ENCODE measurements around the gene HEXA. TPM values are rescaled to one million over a fixed set of nuclear protein-coding genes. Genes with fewer than 3 reads are reported as not detected.

Gene HEXA
- total RNA-seq, 5 donors from 2014 or later (not counting 1 experiment from before 2014, with no cell fraction given), result 78.2 to 101 (median 88.4) TPM

GRCh38 chr15:72369964-72370363 is 5.8 kb downstream of the HEXA start:
- H3K27ac ChIP-seq (ENCODE audit: low read length), result no peak overlapping the region
- Mint-ChIP-seq H3K4me1 (peaks cover 78 to 87% (median 83%) of the 10 kb centered on the region in 3 donors), H3K9me3 (no peaks in the 10 kb centered on the region), H3K4me3 (no peak overlapping the region), H3K27me3 (no peaks in the 10 kb centered on the region), H3K36me3 (peaks cover 45% of the 10 kb centered on the region), H3K27ac (no peak overlapping the region)
- no peak for ATAC-seq (replicated peaks in 1 of 4)
- H3K9me3 ChIP-seq, result no peaks in the 10 kb centered on the region
- H3K4me3 ChIP-seq (ENCODE audit: control insufficient read depth in 1 of 2, extremely low read depth in 1 of 2, low read length in 1 of 2), result no peak overlapping the region
- peaks cover 6 to 17% of the 10 kb centered on the region in 2 experiments for H3K4me1 ChIP-seq (ENCODE audit: control insufficient read depth in 1 of 2, extremely low read depth in 1 of 2, insufficient read depth in 2 of 2, low read length in 2 of 2)
- peaks cover 2 to 25% of the 10 kb centered on the region in 2 donors for H3K36me3 ChIP-seq (ENCODE audit: control insufficient read depth in 2 of 2, extremely low read depth in 1 of 2, insufficient read depth in 1 of 2, low read length in 1 of 2)
- ChIA-PET POLR2A (interaction anchor here in 1 of 2 donors (0.7 kb wide), 1 partner anchor 21 kb away, joined by 6 read pairs; no protein-coding TSS in a partner anchor), CTCF (interaction anchor here in 1 of 2 donors (1.1 kb wide), 1 partner anchor 143 kb away, joined by 4 read pairs; no protein-coding TSS in a partner anchor)
- H3K27me3 ChIP-seq (replicated peaks in 1 of 2; ENCODE audit: control insufficient read depth in 2 of 2, extremely low read depth in 1 of 2, insufficient read depth in 2 of 2, low read length in 1 of 2), result no peaks in the 10 kb centered on the region
- WGBS (ENCODE audit: insufficient coverage), result no CpG with 5 or more reads among the region's 1 CpG
- no peak for DNase-seq

GRCh38 chr15:72368899-72369298 is 6.9 kb downstream of the HEXA start:
- no peak overlapping the region for H3K27ac ChIP-seq (ENCODE audit: low read length)
- H3K36me3 Mint-ChIP-seq, result peaks cover 40% of the 10 kb centered on the region
- no peak overlapping the region for H3K4me3 Mint-ChIP-seq
- ChIA-PET CTCF (interaction anchor here in 1 of 2 donors (1.1 kb wide), 1 partner anchor 142 kb away, joined by 4 read pairs; no protein-coding TSS in a partner anchor), POLR2A (interaction anchor here in 1 of 2 donors (0.7 kb wide), 1 partner anchor 406 kb away, joined by 4 read pairs; no protein-coding TSS in a partner anchor)
- peaks cover 4 to 13% of the 10 kb centered on the region in 2 experiments for H3K4me1 ChIP-seq (ENCODE audit: control insufficient read depth in 1 of 2, extremely low read depth in 1 of 2, insufficient read depth in 2 of 2, low read length in 2 of 2)
- no peaks in the 10 kb centered on the region for H3K27me3 ChIP-seq (replicated peaks in 1 of 2; ENCODE audit: control insufficient read depth in 2 of 2, extremely low read depth in 1 of 2, insufficient read depth in 2 of 2, low read length in 1 of 2)
- no CpG with 5 or more reads among the region's 2 CpGs for WGBS (ENCODE audit: insufficient coverage)
- H3K36me3 ChIP-seq (ENCODE audit: control insufficient read depth in 2 of 2, extremely low read depth in 1 of 2, insufficient read depth in 1 of 2, low read length in 1 of 2), result peaks cover 2 to 25% of the 10 kb centered on the region in 2 donors
- H3K27me3 Mint-ChIP-seq, result no peaks in the 10 kb centered on the region
- no peaks in the 10 kb centered on the region for H3K9me3 Mint-ChIP-seq
- no peak overlapping the region for H3K27ac Mint-ChIP-seq
- DNase-seq (peak in 1 of 35 experiments; percentile 11), ATAC-seq (replicated peaks in 1 of 4) (no peak)
- H3K4me3 ChIP-seq (ENCODE audit: control insufficient read depth in 1 of 2, extremely low read depth in 1 of 2, low read length in 1 of 2), result no peak overlapping the region
- no peaks in the 10 kb centered on the region for H3K9me3 ChIP-seq
- H3K4me1 Mint-ChIP-seq, result peaks cover 68 to 78% (median 73%) of the 10 kb centered on the region in 3 donors

- Histone ChIP-seq H3K27me3 (replicated peaks in 1 of 2; ENCODE audit: control insufficient read depth in 2 of 2, extremely low read depth in 1 of 2, insufficient read depth in 2 of 2, low read length in 1 of 2) (no peaks in the 10 kb centered on the region), H3K4me3 (ENCODE audit: control insufficient read depth in 1 of 2, extremely low read depth in 1 of 2, low read length in 1 of 2) (no peak overlapping the region), H3K36me3 (ENCODE audit: control insufficient read depth in 2 of 2, extremely low read depth in 1 of 2, insufficient read depth in 1 of 2, low read length in 1 of 2) (peaks cover 2 to 25% of the 10 kb centered on the region in 2 donors), H3K4me1 (ENCODE audit: control insufficient read depth in 1 of 2, extremely low read depth in 1 of 2, insufficient read depth in 2 of 2, low read length in 2 of 2) (peaks cover 4 to 13% of the 10 kb centered on the region in 2 experiments), H3K27ac (ENCODE audit: low read length) (no peak overlapping the region), H3K9me3 (no peaks in the 10 kb centered on the region)
- POLR2A ChIA-PET, result interaction anchor here in 1 of 2 donors (0.7 kb wide), 1 partner anchor 406 kb away, joined by 4 read pairs; no protein-coding TSS in a partner anchor
- peaks cover 42% of the 10 kb centered on the region for H3K36me3 Mint-ChIP-seq
- ATAC-seq (replicated peaks in 1 of 4), result no peak
- H3K27me3 Mint-ChIP-seq, result no peaks in the 10 kb centered on the region
- no peak overlapping the region for H3K4me3 Mint-ChIP-seq
- CTCF ChIA-PET, result no interaction called here
- H3K9me3 Mint-ChIP-seq, result no peaks in the 10 kb centered on the region
- H3K4me1 Mint-ChIP-seq, result peaks cover 65 to 75% (median 67%) of the 10 kb centered on the region in 3 donors
- DNase-seq, result no peak
- WGBS (ENCODE audit: insufficient coverage), result 100% methylated on average over 1 of the region's 2 CpGs
- H3K27ac Mint-ChIP-seq, result no peak overlapping the region
Observed at GRCh38 chr15:72368325-72368724, 7.5 kb downstream of the HEXA start.

GRCh38 chr15:72365844-72366243 is 10.0 kb downstream of the HEXA start:
- Histone ChIP-seq H3K9me3 (no peaks in the 10 kb centered on the region), H3K27me3 (replicated peaks in 1 of 2; ENCODE audit: control insufficient read depth in 2 of 2, extremely low read depth in 1 of 2, insufficient read depth in 2 of 2, low read length in 1 of 2) (no peaks in the 10 kb centered on the region), H3K4me3 (ENCODE audit: control insufficient read depth in 1 of 2, extremely low read depth in 1 of 2, low read length in 1 of 2) (no peak overlapping the region), H3K36me3 (ENCODE audit: control insufficient read depth in 2 of 2, extremely low read depth in 1 of 2, insufficient read depth in 1 of 2, low read length in 1 of 2) (peaks cover 0 to 21% of the 10 kb centered on the region in 2 donors), H3K27ac (ENCODE audit: low read length) (no peak overlapping the region), H3K4me1 (ENCODE audit: control insufficient read depth in 1 of 2, extremely low read depth in 1 of 2, insufficient read depth in 2 of 2, low read length in 2 of 2) (peaks cover 4 to 13% of the 10 kb centered on the region in 2 experiments)
- peaks cover 38% of the 10 kb centered on the region for H3K36me3 Mint-ChIP-seq
- peaks cover 45 to 55% (median 50%) of the 10 kb centered on the region in 3 donors for H3K4me1 Mint-ChIP-seq
- peak overlapping the region in 1 of 3 donors; percentile 1 for H3K4me3 Mint-ChIP-seq
- ATAC-seq (replicated peaks in 1 of 4), result peak; percentile 70 to 94 (median 82)
- no peaks in the 10 kb centered on the region for H3K9me3 Mint-ChIP-seq
- WGBS (ENCODE audit: insufficient coverage), result no CpG with 5 or more reads among the region's 1 CpG
- no peaks in the 10 kb centered on the region for H3K27me3 Mint-ChIP-seq
- CTCF ChIA-PET, result interaction anchor here in 1 of 2 donors (0.6 kb wide), 1 partner anchor 138 kb away, joined by 6 read pairs; no protein-coding TSS in a partner anchor
- POLR2A ChIA-PET, result interaction anchor here (0.6 to 0.7 kb wide), 2 partner anchors 15 to 333 kb away, joined by 3 read pairs; no protein-coding TSS in a partner anchor
- DNase-seq, result peak in 16 of 35 experiments; percentile 4 to 43 (median 12)
- H3K27ac Mint-ChIP-seq, result peak overlapping the region; percentile 4

- Mint-ChIP-seq H3K36me3 (peaks cover 20% of the 10 kb centered on the region), H3K27me3 (no peaks in the 10 kb centered on the region)
- CTCF ChIA-PET, result interaction anchor here (0.6 kb wide), 3 partner anchors 31 to 139 kb away, joined by 3 to 12 read pairs (median 6); no protein-coding TSS in a partner anchor
Observed at GRCh38 chr15:72361176-72361575, 14.6 kb downstream of the HEXA start.

GRCh38 chr15:72358650-72359171 is 17.1 kb downstream of the HEXA start:
- Histone ChIP-seq H3K9me3 (no peaks in the 10 kb centered on the region), H3K4me3 (ENCODE audit: control insufficient read depth in 1 of 2, extremely low read depth in 1 of 2, low read length in 1 of 2) (no peak overlapping the region), H3K36me3 (ENCODE audit: control insufficient read depth in 2 of 2, extremely low read depth in 1 of 2, insufficient read depth in 1 of 2, low read length in 1 of 2) (peaks cover 4 to 40% of the 10 kb centered on the region in 2 donors), H3K4me1 (ENCODE audit: control insufficient read depth in 1 of 2, extremely low read depth in 1 of 2, insufficient read depth in 2 of 2, low read length in 2 of 2) (peaks cover 0 to 9% of the 10 kb centered on the region in 2 experiments), H3K27me3 (replicated peaks in 1 of 2; ENCODE audit: control insufficient read depth in 2 of 2, extremely low read depth in 1 of 2, insufficient read depth in 2 of 2, low read length in 1 of 2) (no peaks in the 10 kb centered on the region), H3K27ac (ENCODE audit: low read length) (no peak overlapping the region)
- DNase-seq (no peak), ATAC-seq (replicated peaks in 1 of 4) (peak in 1 of 4 experiments; percentile 42)
- ChIA-PET POLR2A (no interaction called here), CTCF (no interaction called here)
- WGBS (ENCODE audit: insufficient coverage), result 41% methylated on average over 3 of the region's 7 CpGs
- peaks cover 24% of the 10 kb centered on the region for H3K36me3 Mint-ChIP-seq
- no peaks in the 10 kb centered on the region for H3K27me3 Mint-ChIP-seq
- H3K9me3 Mint-ChIP-seq, result no peaks in the 10 kb centered on the region
- H3K4me1 Mint-ChIP-seq, result peaks cover 10 to 21% (median 21%) of the 10 kb centered on the region in 3 donors
- no peak overlapping the region for H3K4me3 Mint-ChIP-seq
- peak overlapping the region; percentile 12 to 15 for H3K27ac Mint-ChIP-seq

More at GRCh38 chr15:72361176-72361575, 14.6 kb downstream of the HEXA start:
- ATAC-seq (replicated peaks in 1 of 4) (no peak), DNase-seq (no peak)
- Histone ChIP-seq H3K9me3 (no peaks in the 10 kb centered on the region), H3K27ac (ENCODE audit: low read length) (no peak overlapping the region), H3K4me3 (ENCODE audit: control insufficient read depth in 1 of 2, extremely low read depth in 1 of 2, low read length in 1 of 2) (no peak overlapping the region), H3K4me1 (ENCODE audit: control insufficient read depth in 1 of 2, extremely low read depth in 1 of 2, insufficient read depth in 2 of 2, low read length in 2 of 2) (peaks cover 0 to 13% of the 10 kb centered on the region in 2 experiments), H3K36me3 (ENCODE audit: control insufficient read depth in 2 of 2, extremely low read depth in 1 of 2, insufficient read depth in 1 of 2, low read length in 1 of 2) (peaks cover 0 to 15% of the 10 kb centered on the region in 2 donors), H3K27me3 (replicated peaks in 1 of 2; ENCODE audit: control insufficient read depth in 2 of 2, extremely low read depth in 1 of 2, insufficient read depth in 2 of 2, low read length in 1 of 2) (no peaks in the 10 kb centered on the region)
- Mint-ChIP-seq H3K27ac (no peak overlapping the region), H3K4me3 (no peak overlapping the region), H3K9me3 (no peaks in the 10 kb centered on the region), H3K4me1 (peaks cover 20 to 32% (median 30%) of the 10 kb centered on the region in 3 donors)
- POLR2A ChIA-PET, result interaction anchor here (0.5 to 0.7 kb wide), 2 partner anchors 622 to 1386 kb away, joined by 3 to 4 read pairs; no protein-coding TSS in a partner anchor
- 100% methylated on average over 1 of the region's 1 CpG for WGBS (ENCODE audit: insufficient coverage)
